H1 (cell line): ENCODE measurements around the gene MYPN. TPM values are rescaled to one million over a fixed set of nuclear protein-coding genes. Genes with fewer than 3 reads are reported as not detected.

Experiments used
- CTCF ChIA-PET: fragments of 300-600 bp; sonication (Branson Sonifier 250); formaldehyde crosslinking; loops from one replicate; lab custom pipeline; 2021; ENCODE audit not compliant: partially characterized antibody; lab: Charles Lee
- POLR2A ChIA-PET: fragments of 300-600 bp; sonication (Branson Sonifier 250); formaldehyde crosslinking; loops from one replicate; lab custom pipeline; 2021; ENCODE audit warnings: inconsistent platforms; ENCODE audit not compliant: partially characterized antibody; lab: Charles Lee
- DNase-seq, 2 experiments: peaks; one replicate each; pipeline versions ENCODE4 v3.0.0 to v3.0.0-alpha.2; 2010 to 2022; ENCODE audit warnings: low spot score in 2 of 2, low read depth in 1 of 2, mixed read lengths in 1 of 2
- FAIRE-seq: peaks from 2 replicates; lab custom pipeline; 2011; peaks lifted over from hg19 to GRCh38; lab: Jason Lieb, UNC
- H2AFZ ChIP-seq: 2 replicates; pipeline ENCODE4 v1.8.1; 2012; ENCODE audit warnings: low read length, inconsistent platforms
- H2AK5ac ChIP-seq: 2 replicates; pipeline ENCODE4 v1.6.1; 2013; ENCODE audit warnings: low read depth, low read length
- H2BK120ac ChIP-seq: replicated peaks from 2 replicates; pipeline ENCODE3; 2013; ENCODE audit warnings: low read depth, low read length, inconsistent platforms
- H2BK12ac ChIP-seq: 2 replicates; pipeline ENCODE4 v1.6.1; 2013; ENCODE audit warnings: low read depth, low read length
- H2BK15ac ChIP-seq: 2 replicates; pipeline ENCODE4 v1.6.1; 2013; ENCODE audit warnings: low read length
- H2BK20ac ChIP-seq: 2 replicates; pipeline ENCODE4 v1.6.1; 2013; ENCODE audit warnings: low read length
- H2BK5ac ChIP-seq: 2 replicates; pipeline ENCODE4 v1.6.1; 2013; ENCODE audit warnings: low read depth, low read length
- H3K14ac ChIP-seq: 2 replicates; pipeline ENCODE4 v1.6.1; 2013; ENCODE audit warnings: inconsistent platforms; ENCODE audit not compliant: insufficient read length
- H3K18ac ChIP-seq: 2 replicates; pipeline ENCODE4 v1.6.1; 2013; ENCODE audit warnings: low read length; ENCODE audit errors: extremely low read depth
- H3K23ac ChIP-seq: 2 replicates; pipeline ENCODE4 v1.6.1; 2013; ENCODE audit warnings: inconsistent platforms; ENCODE audit not compliant: insufficient read length
- H3K23me2 ChIP-seq: 2 replicates; pipeline ENCODE4 v1.6.1; 2013; ENCODE audit warnings: low read depth, low read length
- H3K27ac ChIP-seq: 2 replicates; pipeline ENCODE4 v1.6.1; 2011; ENCODE audit warnings: low read depth, low read length, inconsistent platforms
- H3K27me3 ChIP-seq, 4 experiments: replicated peaks in 1 of 4; 1 replicate in 1 of 4; 2 replicates in 3 of 4; pipeline versions ENCODE4 v1.6.1 to v1.8.1; 2011 to 2013; ENCODE audit warnings: low read length in 3 of 4, mild to moderate bottlenecking in 3 of 4, inconsistent platforms in 2 of 4, mixed read lengths in 2 of 4, moderate library complexity in 1 of 4; ENCODE audit not compliant: control insufficient read depth in 3 of 4, insufficient read depth in 3 of 4; ENCODE audit errors: extremely low read depth in 1 of 4
- H3K36me3 ChIP-seq, 4 experiments: 2 replicates each; pipeline versions ENCODE4 v1.6.1 to v1.8.1; 2011 to 2013; ENCODE audit warnings: mild to moderate bottlenecking in 4 of 4, low read length in 3 of 4, moderate library complexity in 2 of 4, control low read depth in 1 of 4, inconsistent platforms in 1 of 4; ENCODE audit not compliant: insufficient read depth in 4 of 4, control insufficient read depth in 2 of 4
- H3K4ac ChIP-seq: replicated peaks from 2 replicates; pipeline ENCODE3; 2013; ENCODE audit warnings: low read length, low read depth, mixed read lengths, inconsistent platforms; ENCODE audit not compliant: insufficient read length
- H3K4me1 ChIP-seq, 4 experiments: replicated peaks in 1 of 4; 1 replicate in 1 of 4; 2 replicates in 3 of 4; pipeline versions ENCODE4 v1.6.1 to v1.8.1; 2011 to 2013; ENCODE audit warnings: low read length in 3 of 4, inconsistent platforms in 2 of 4, mixed read lengths in 1 of 4; ENCODE audit not compliant: insufficient read depth in 4 of 4, control insufficient read depth in 3 of 4
- H3K4me2 ChIP-seq, 2 experiments: 2 replicates each; pipeline versions ENCODE4 v1.6.1 to v1.8.1; 2011 to 2013; ENCODE audit warnings: low read depth in 2 of 2, low read length in 2 of 2, control low read depth in 1 of 2, inconsistent platforms in 1 of 2, mild to moderate bottlenecking in 1 of 2; ENCODE audit not compliant: insufficient read depth in 1 of 2
- H3K4me3 ChIP-seq, 4 experiments: fragments of 200-600, 300-600 bp in 1 of 4; sonication (generic), shearing (Covaris generic), sonication (Bioruptor Twin) in 1 of 4; 2 replicates each; pipeline versions ENCODE4 v1.5.1 to v1.8.1; 2011 to 2016; ENCODE audit warnings: low read length in 4 of 4, low read depth in 3 of 4, control low read depth in 2 of 4, inconsistent platforms in 2 of 4, mild to moderate bottlenecking in 2 of 4, mixed read lengths in 1 of 4, moderate library complexity in 1 of 4; ENCODE audit not compliant: insufficient read depth in 2 of 4; ENCODE audit errors: extremely low read depth in 1 of 4
- H3K56ac ChIP-seq: replicated peaks from 2 replicates; pipeline ENCODE3; 2013; ENCODE audit warnings: low read depth, mild to moderate bottlenecking, mixed read lengths, low read length, inconsistent platforms; ENCODE audit not compliant: insufficient read length
- H3K79me1 ChIP-seq: 2 replicates; pipeline ENCODE4 v1.6.1; 2013; ENCODE audit warnings: low read depth, low read length, control low read depth
- H3K79me2 ChIP-seq, 2 experiments: 2 replicates each; pipeline versions ENCODE4 v1.6.1 to v1.8.1; 2012 to 2013; ENCODE audit warnings: low read length in 2 of 2, mild to moderate bottlenecking in 2 of 2, inconsistent platforms in 1 of 2; ENCODE audit not compliant: insufficient read depth in 2 of 2, control insufficient read depth in 1 of 2
- H3K9ac ChIP-seq, 4 experiments: replicated peaks in 1 of 4; 1 replicate in 1 of 4; 2 replicates in 3 of 4; pipeline versions ENCODE4 v1.6.1 to v1.8.1; 2011 to 2013; ENCODE audit warnings: low read depth in 3 of 4, low read length in 3 of 4, control low read depth in 2 of 4, mild to moderate bottlenecking in 2 of 4, moderate library complexity in 2 of 4, inconsistent platforms in 1 of 4; ENCODE audit errors: extremely low read depth in 1 of 4
- H3K9me3 ChIP-seq, 2 experiments: 2 replicates each; pipeline versions ENCODE4 v1.6.1 to v1.8.1; 2012 to 2013; ENCODE audit warnings: mild to moderate bottlenecking in 2 of 2, moderate library complexity in 2 of 2, control low read depth in 1 of 2, inconsistent platforms in 1 of 2, low read depth in 1 of 2, low read length in 1 of 2, mixed read lengths in 1 of 2; ENCODE audit not compliant: insufficient read depth in 2 of 2
- H4K20me1 ChIP-seq, 2 experiments: replicated peaks in 1 of 2; 2 replicates each; pipeline versions ENCODE3 to v1.8.1; 2011 to 2013; ENCODE audit warnings: inconsistent platforms in 2 of 2, low read length in 2 of 2, mild to moderate bottlenecking in 1 of 2; ENCODE audit not compliant: insufficient read depth in 2 of 2, control insufficient read depth in 1 of 2
- H4K5ac ChIP-seq: 2 replicates; pipeline ENCODE4 v1.6.1; 2013; ENCODE audit warnings: low read length, low read depth, mixed read lengths, inconsistent platforms; ENCODE audit not compliant: insufficient read length
- H4K8ac ChIP-seq: 2 replicates; pipeline ENCODE4 v1.8.0; 2013; ENCODE audit warnings: mild to moderate bottlenecking, moderate library complexity, low read length, inconsistent platforms; ENCODE audit not compliant: insufficient read depth; ENCODE audit errors: extremely low read depth
- H4K91ac ChIP-seq: replicated peaks from 2 replicates; pipeline ENCODE3; 2013; ENCODE audit warnings: low read length, mixed read lengths, inconsistent platforms; ENCODE audit not compliant: insufficient read length
- ATF2 ChIP-seq: IDR thresholded peaks from 2 replicates; pipeline ENCODE4 v1.6.1; 2012; ENCODE audit warnings: low read length, inconsistent platforms
- BACH1 ChIP-seq: IDR thresholded peaks from 2 replicates; pipeline ENCODE4 v1.6.1; 2012; ENCODE audit warnings: low read length, improper control_type of control experiment
- CTBP2 ChIP-seq: IDR thresholded peaks from 2 replicates; pipeline ENCODE4 v1.7.0; 2011; ENCODE audit warnings: borderline replicate concordance, mild to moderate bottlenecking, moderate library complexity, mixed read lengths, low read length; ENCODE audit not compliant: insufficient read depth, insufficient read length
- E2F6 ChIP-seq: IDR thresholded peaks from 2 replicates; pipeline ENCODE4 v1.6.1; 2012; ENCODE audit warnings: inconsistent platforms
- EP300 ChIP-seq, 2 experiments: IDR thresholded peaks; 1 replicate in 1 of 2; 2 replicates in 1 of 2; pipeline ENCODE4 v1.6.1; 2011 to 2012; ENCODE audit warnings: low read depth in 2 of 2, low read length in 2 of 2, mild to moderate bottlenecking in 2 of 2, borderline replicate concordance in 1 of 2, inconsistent platforms in 1 of 2, moderate library complexity in 1 of 2
- EZH2 ChIP-seq: fragments of 200-600 bp; sonication (generic); IDR thresholded peaks from 2 replicates; pipeline ENCODE4 v1.7.1; 2012; ENCODE audit warnings: low read depth, mild to moderate bottlenecking, moderate library complexity, low read length, inconsistent platforms; ENCODE audit not compliant: severe bottlenecking
- MAFK ChIP-seq: IDR thresholded peaks from 2 replicates; pipeline ENCODE4 v1.6.1; 2012; ENCODE audit warnings: low read depth, mild to moderate bottlenecking, improper control_type of control experiment, low read length
- POLR2A ChIP-seq, 2 experiments: IDR thresholded peaks; 1 replicate in 1 of 2; 2 replicates in 1 of 2; pipeline ENCODE4 v1.6.1; 2011; ENCODE audit warnings: low read depth in 2 of 2, low read length in 2 of 2, mild to moderate bottlenecking in 2 of 2; ENCODE audit errors: control extremely low read depth in 1 of 2
- TAF1 ChIP-seq: IDR thresholded peaks from 2 replicates; pipeline ENCODE4 v1.6.1; 2011; ENCODE audit warnings: mild to moderate bottlenecking, low read depth, low read length
- WGBS, 2 experiments: shearing (Covaris generic) in 1 of 2; methylation state at CpG; one replicate each; pipeline versions ENCODE4 v1.1.6 to v1.1.7; 2013 to 2015; ENCODE audit warnings: low lambda C conversion rate in 2 of 2, mixed read lengths in 2 of 2, inconsistent platforms in 1 of 2, low coverage in 1 of 2, missing lambda C conversion rate in 1 of 2; ENCODE audit not compliant: insufficient replicate concordance in 2 of 2, insufficient coverage in 1 of 2, insufficient read length in 1 of 2; ENCODE audit errors: extremely low coverage in 1 of 2, missing lambda C conversion rate in 1 of 2; 5-methylcytosine and 5-hydroxymethylcytosine counted together
- polyA plus RNA-seq, 7 experiments: library from polyadenylated mRNA; depleted of rRNA in 3 of 7; stranded (reverse) in 5 of 7; unstranded in 2 of 7; fragments of >200 nt in 5 of 7; fragments of 200-250 nt in 2 of 7; gene quantifications; 1 replicate in 5 of 7; 2 replicates in 1 of 7; 4 replicates in 1 of 7; pipeline versions ENCODE4 v1.2.1 to v1.2.3, GENCODE V29; 2011 to 2013; ENCODE audit warnings: missing spikeins in 2 of 7, mixed read lengths in 2 of 7
- total RNA-seq: library from RNA; stranded (reverse); fragmentation: NEBNext Ultra II Directional; extraction: Animal tissue kit (Norgen Biotek cat#: 25700); gene quantifications from 2 replicates; pipeline ENCODE4 v1.2.1, GENCODE V29; 2021

The MYPN gene
- total and polyA plus RNA-seq, 2 of the 8 experiments (the other 6 are each of a cell fraction or from before 2014, with no cell fraction given) = not detected

- Histone ChIP-seq H2AFZ (peak within 1 kb of the TSS; percentile 99), H3K27ac (no peak within 1 kb of the TSS; the same call in 1 of the 2 replicates), H4K20me1 (no peaks in the 10 kb centered on the region), H2BK12ac (peak within 1 kb of the TSS; percentile 69; the same call in 1 of the 2 replicates), H2BK5ac (no peak within 1 kb of the TSS; the same call in 1 of the 2 replicates), H3K4me2 (peak within 1 kb of the TSS; percentile 90 to 97), H4K5ac (peak within 1 kb of the TSS; percentile 75), H2AK5ac (no peak within 1 kb of the TSS), H2BK20ac (0 out of 2 replicates have a peak within 1 kb of the TSS, but pooled peaks have one; percentile 6), H3K9me3 (no peaks in the 10 kb centered on the region), H4K91ac (peak within 1 kb of the TSS; percentile 83), H2BK120ac (no peak within 1 kb of the TSS), H3K27me3 (peaks cover 0 to 5% (median 3%) of the 10 kb centered on the region in 4 experiments; a peak in 4 of 7 replicates), H4K8ac (peak within 1 kb of the TSS; percentile 95), H2BK15ac (0 out of 2 replicates have a peak within 1 kb of the TSS, but pooled peaks have one; percentile 19), H3K23me2 (peaks cover 8% of the 10 kb centered on the region), H3K79me1 (no peaks in the 10 kb centered on the region), H3K79me2 (no peaks in the 10 kb centered on the region), H3K36me3 (no peaks in the 10 kb centered on the region), H3K18ac (peak within 1 kb of the TSS; percentile 17; the same call in 1 of the 2 replicates), H3K9ac (peak within 1 kb of the TSS; percentile 49 to 83 (median 64)), H3K23ac (no peak within 1 kb of the TSS), H3K4me1 (peaks cover 0 to 5% (median 0%) of the 10 kb centered on the region in 4 experiments; a peak in 3 of 7 replicates), H3K4ac (no peak within 1 kb of the TSS), H3K56ac (peak within 1 kb of the TSS; percentile 62), H3K14ac (no peak within 1 kb of the TSS), H3K4me3 (peak within 1 kb of the TSS; percentile 54 to 74 (median 68))
- WGBS, 2 experiments = 11% methylated on average over 13 of the region's 13 CpGs; no CpG with 5 or more reads in 1 of the 2 experiments
- DNase-seq = peak in 1 of 2 experiments; percentile 57
- FAIRE-seq = no peak
- ChIA-PET POLR2A (interaction anchor here (0.6 to 4.0 kb wide), 6 partner anchors 10 to 563 kb away, joined by 3 to 64 read pairs (median 4); partner anchors contain the start of genes HNRNPH3 and PBLD), CTCF (interaction anchor here (0.6 to 2.0 kb wide), 5 partner anchors 10 to 326 kb away, joined by 3 to 16 read pairs (median 5); no protein-coding TSS in a partner anchor)
- TF ChIP-seq EP300 (IDR thresholded peaks at IDR 0.05; ENCODE audit: borderline replicate concordance in 1 of 2, low read depth in 2 of 2, low read length in 2 of 2) = no peak
- peak; percentile 72 for TF ChIP-seq E2F6
- no peak for TF ChIP-seq ATF2
- TF ChIP-seq MAFK = no peak
- no peak for TF ChIP-seq POLR2A (IDR thresholded peaks at IDR 0.05; ENCODE audit: control extremely low read depth in 1 of 2, low read depth in 2 of 2, low read length in 2 of 2)
- peak; percentile 43; the same call in 1 of the 2 replicates for TF ChIP-seq TAF1
- no peak for TF ChIP-seq BACH1
- TF ChIP-seq CTBP2 = no peak
- peak; percentile 38 for TF ChIP-seq EZH2
Measured at GRCh38 chr10:68231817-68232251, 122.5 kb downstream of the MYPN start, which contains the start of gene ATOH7. Gene ATOH7 (minus strand): TSS chr10:68232113. CDS start chr10:68231677, 436 bp downstream.
